ENCODE results near the gene MIOX. TPM values are rescaled to one million over a fixed set of nuclear protein-coding genes. Genes with fewer than 3 reads are reported as not detected.

Gene MIOX
- total RNA-seq, 2 experiments from 2014 or later = 0.48 to 0.60 TPM

DNA sequence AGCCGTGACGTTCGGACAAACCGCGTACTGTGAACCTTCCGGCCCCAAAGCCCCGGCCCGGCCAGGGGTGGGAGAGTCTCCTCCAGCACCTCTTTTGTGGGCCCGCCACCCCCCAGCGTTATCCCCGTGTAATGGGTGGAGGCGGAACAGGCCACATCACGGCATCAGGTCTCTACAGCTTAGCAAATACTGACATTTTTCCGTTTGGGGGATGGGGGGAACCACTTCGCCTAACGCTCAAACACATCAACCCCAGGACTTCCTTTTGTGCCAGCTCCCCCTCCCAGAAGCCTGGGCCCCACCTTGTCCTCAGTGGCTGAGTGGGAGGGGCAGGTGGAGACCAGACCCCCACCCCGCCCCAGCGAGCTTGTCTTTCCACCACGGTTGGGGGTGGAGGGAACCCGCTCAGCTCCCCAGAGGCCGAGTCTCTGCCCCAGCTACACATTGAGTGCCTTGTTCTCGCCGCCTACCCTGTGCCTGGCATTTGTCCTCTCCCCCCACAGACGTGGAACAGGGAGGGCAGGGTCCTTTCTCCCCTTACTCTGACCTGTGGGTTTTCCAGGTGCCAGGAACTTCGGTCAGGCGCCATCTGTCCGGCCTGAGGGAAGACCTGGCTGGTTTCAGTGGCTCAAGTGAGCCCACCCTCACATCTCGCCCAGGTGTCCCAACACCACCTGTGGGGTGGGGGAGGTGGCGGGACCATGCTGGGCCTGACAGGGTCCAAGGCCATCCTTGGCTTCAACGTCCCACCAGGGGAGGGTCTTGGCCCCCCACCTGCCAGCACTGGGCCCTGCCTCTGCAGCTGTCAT, 41.4 kb upstream of the MIOX start:
- H3K4me3 Mint-ChIP-seq = no peak overlapping the region
- ChIA-PET POLR2A (interaction anchor here (0.6 to 1.6 kb wide), 4 partner anchors 8 to 102 kb away, joined by 3 to 6 read pairs (median 4); partner anchors contain the start of gene PPP6R2), CTCF (interaction anchor here (1.1 kb wide), 1 partner anchor 80 kb away, joined by 3 read pairs; the partner anchor contains the start of gene SCO2)
- no peaks in the 10 kb centered on the region for H3K27me3 Mint-ChIP-seq
- H3K27ac Mint-ChIP-seq = peak overlapping the region; percentile 59
- H3K4me1 Mint-ChIP-seq = peaks cover 18% of the 10 kb centered on the region
- peaks cover 41% of the 10 kb centered on the region for H3K36me3 Mint-ChIP-seq (ENCODE audit: low read depth)
- H3K9me3 Mint-ChIP-seq = no peaks in the 10 kb centered on the region
- no peak for DNase-seq

GRCh38 chr22:50445880-50446707, 40.6 kb upstream of the MIOX start:
- H3K9me3 Mint-ChIP-seq = no peaks in the 10 kb centered on the region
- POLR2A ChIA-PET = interaction anchor here (1.0 to 1.6 kb wide), 2 partner anchors 7 to 24 kb away, joined by 3 to 6 read pairs; no protein-coding TSS in a partner anchor
- H3K27ac Mint-ChIP-seq = peak overlapping the region; percentile 59
- CTCF ChIA-PET = interaction anchor here (1.1 kb wide), 1 partner anchor 80 kb away, joined by 3 read pairs; the partner anchor contains the start of gene SCO2
- DNase-seq = no peak
- H3K36me3 Mint-ChIP-seq (ENCODE audit: low read depth) = peaks cover 44% of the 10 kb centered on the region
- H3K27me3 Mint-ChIP-seq = no peaks in the 10 kb centered on the region
- H3K4me3 Mint-ChIP-seq = no peak overlapping the region
- peaks cover 18% of the 10 kb centered on the region for H3K4me1 Mint-ChIP-seq

DNA sequence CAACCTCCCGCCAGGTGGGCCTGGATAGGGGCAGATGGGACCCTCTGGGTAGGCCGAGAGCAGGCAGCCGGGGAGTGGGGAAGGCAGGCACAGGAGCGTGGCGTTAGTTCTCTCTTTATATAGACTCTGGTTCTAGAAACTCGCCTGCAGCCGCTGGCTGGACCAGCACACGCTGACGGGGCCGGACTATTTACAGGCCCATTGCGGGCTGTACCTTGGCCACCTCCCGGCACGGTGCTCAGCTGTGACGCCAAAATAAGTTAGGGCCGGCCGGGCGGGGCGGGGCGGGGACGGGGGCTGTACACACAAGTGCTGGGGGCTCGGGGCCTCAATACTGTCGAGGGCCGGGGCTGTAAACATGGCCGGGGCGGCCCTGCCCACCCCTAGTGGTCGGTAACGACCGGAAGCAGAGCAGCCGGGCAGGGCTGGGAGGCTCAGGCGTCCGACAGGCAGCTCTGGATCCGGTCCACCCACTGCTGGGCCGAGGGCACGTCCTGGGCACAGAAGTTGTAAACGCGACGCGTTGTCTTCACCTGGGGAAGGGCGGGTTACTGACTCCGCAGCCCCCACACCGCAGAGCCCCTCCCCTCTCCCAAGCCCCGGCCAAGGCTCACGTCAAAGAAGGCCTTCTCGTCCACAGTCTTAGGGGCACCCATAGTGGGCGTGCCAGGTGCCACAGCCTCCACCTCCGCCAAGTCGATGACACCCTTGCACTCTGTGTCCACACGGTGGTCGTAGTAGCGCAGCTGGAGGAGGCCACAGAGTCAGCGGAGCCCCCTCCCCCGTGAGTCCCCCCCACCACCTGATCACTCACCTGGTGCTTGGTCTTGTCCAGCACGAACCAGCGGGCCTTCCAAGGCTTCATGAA, 39.7 kb upstream of the MIOX start:
- ChIA-PET CTCF (no interaction called here), POLR2A (no interaction called here)
- no peaks in the 10 kb centered on the region for H3K27me3 Mint-ChIP-seq
- peaks cover 18% of the 10 kb centered on the region for H3K4me1 Mint-ChIP-seq
- DNase-seq = no peak
- H3K27ac Mint-ChIP-seq = no peak overlapping the region
- no peaks in the 10 kb centered on the region for H3K9me3 Mint-ChIP-seq
- H3K36me3 Mint-ChIP-seq (ENCODE audit: low read depth) = peaks cover 50% of the 10 kb centered on the region
- no peak overlapping the region for H3K4me3 Mint-ChIP-seq

DNA sequence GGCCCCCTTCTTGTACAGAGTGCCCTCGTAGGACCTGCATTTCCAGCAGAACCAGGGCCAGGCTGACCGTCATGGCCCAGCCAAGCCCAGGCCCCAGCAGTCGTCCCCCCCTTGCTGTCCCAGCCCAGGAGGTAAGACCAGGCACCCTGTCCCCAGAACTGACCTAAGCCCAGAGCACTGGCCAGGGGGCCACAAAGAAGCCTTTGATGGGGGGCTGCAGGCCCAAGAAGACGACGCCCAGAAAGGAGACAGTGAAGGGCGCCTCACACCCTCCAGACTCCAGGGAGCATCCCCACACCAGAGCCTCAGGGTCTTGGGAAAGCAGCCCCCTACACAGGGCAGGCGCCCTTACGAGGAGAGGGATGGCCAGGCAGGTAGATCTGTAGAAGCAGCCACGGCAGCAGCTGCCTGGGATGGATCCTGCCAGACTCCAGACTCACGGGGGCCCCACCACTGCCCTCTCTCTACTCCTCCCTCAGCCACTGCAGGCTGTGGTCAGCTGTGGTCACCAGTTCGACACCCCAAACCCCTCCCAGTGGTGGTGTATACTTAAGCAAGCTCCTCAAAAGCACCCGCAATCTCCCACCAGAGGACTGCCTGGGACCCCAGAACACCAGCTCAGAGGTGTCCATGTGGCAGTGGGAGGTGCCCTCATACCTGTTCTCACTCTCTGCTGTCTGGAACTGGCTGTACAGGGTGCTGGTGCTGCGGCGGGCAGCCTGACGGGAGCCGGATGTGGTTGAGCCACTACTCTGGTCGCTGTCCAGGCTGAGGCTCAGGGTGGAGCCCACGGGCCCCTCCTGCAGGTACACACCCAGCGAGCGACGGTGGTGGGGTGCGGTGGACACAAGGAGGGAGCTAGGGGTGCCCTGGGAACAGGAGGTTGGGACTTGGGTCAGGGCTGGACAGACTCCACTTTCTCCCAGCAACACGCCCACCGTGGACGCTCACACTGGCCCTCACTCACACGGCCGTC, 38.8 kb upstream of the MIOX start:
- Mint-ChIP-seq H3K36me3 (ENCODE audit: low read depth) (peaks cover 51% of the 10 kb centered on the region), H3K27me3 (no peaks in the 10 kb centered on the region), H3K9me3 (no peaks in the 10 kb centered on the region), H3K4me1 (peaks cover 20% of the 10 kb centered on the region), H3K4me3 (no peak overlapping the region), H3K27ac (no peak overlapping the region)
- CTCF ChIA-PET = no interaction called here
- DNase-seq = no peak
- POLR2A ChIA-PET = interaction anchor here (1.3 kb wide), 1 partner anchor 75 kb away, joined by 5 read pairs; no protein-coding TSS in a partner anchor

- Mint-ChIP-seq H3K4me3 (no peak overlapping the region), H3K9me3 (no peaks in the 10 kb centered on the region), H3K4me1 (peaks cover 13% of the 10 kb centered on the region), H3K27me3 (no peaks in the 10 kb centered on the region), H3K36me3 (ENCODE audit: low read depth) (peaks cover 64% of the 10 kb centered on the region), H3K27ac (peak overlapping the region; percentile 61)
- DNase-seq = no peak
- ChIA-PET POLR2A (interaction anchor here (0.8 to 2.9 kb wide), 3 partner anchors 7 to 76 kb away, joined by 3 to 9 read pairs (median 3); no protein-coding TSS in a partner anchor), CTCF (interaction anchor here (1.1 to 1.3 kb wide), 2 partner anchors 18 to 46 kb away, joined by 4 to 7 read pairs; no protein-coding TSS in a partner anchor)
These were observed 34.0 kb upstream of the MIOX start for GRCh38 chr22:50452649-50453048.

DNA sequence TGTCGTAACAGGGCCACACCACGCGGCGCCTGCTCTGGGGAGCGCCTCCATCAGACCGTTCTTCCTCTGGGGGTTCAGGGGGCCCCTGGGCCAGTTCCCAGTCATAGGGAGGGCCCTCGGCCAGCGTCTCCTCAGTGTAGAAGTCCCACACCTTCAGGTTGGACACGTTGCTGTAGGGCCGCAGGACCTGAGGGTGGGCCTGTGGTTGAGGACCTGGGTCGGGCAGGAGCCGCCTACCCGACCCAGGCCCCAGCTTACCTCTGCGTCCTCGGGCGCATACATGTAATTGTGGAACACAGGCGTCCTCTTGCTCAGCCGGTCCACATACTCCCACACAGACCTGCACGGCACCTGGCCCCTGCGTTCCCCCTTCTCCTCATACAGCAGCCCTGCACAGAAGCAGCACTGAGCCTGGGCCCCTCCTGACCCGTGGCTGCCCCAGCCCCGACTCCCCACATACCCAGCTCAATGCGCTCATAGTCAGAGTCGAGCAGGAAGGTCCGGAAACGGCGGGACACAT, 32.0 kb upstream of the MIOX start:
- POLR2A ChIA-PET = interaction anchor here (1.2 to 1.7 kb wide), 3 partner anchors 25 to 71 kb away, joined by 3 to 4 read pairs (median 3); partner anchors contain the start of gene SCO2
- Mint-ChIP-seq H3K9me3 (no peaks in the 10 kb centered on the region), H3K4me1 (peaks cover 8% of the 10 kb centered on the region), H3K27ac (no peak overlapping the region), H3K4me3 (no peak overlapping the region), H3K27me3 (no peaks in the 10 kb centered on the region), H3K36me3 (ENCODE audit: low read depth) (peaks cover 61% of the 10 kb centered on the region)
- CTCF ChIA-PET = no interaction called here
- no peak for DNase-seq

- peaks cover 59% of the 10 kb centered on the region for H3K36me3 Mint-ChIP-seq (ENCODE audit: low read depth)
- H3K27ac Mint-ChIP-seq = no peak overlapping the region
- ChIA-PET POLR2A (interaction anchor here (0.8 to 1.7 kb wide), 6 partner anchors 15 to 70 kb away, joined by 3 to 9 read pairs (median 3); partner anchors contain the start of genes LMF2, NCAPH2 and SCO2), CTCF (no interaction called here)
- no peak overlapping the region for H3K4me3 Mint-ChIP-seq
- H3K9me3 Mint-ChIP-seq = no peaks in the 10 kb centered on the region
- no peak for DNase-seq
- H3K27me3 Mint-ChIP-seq = no peaks in the 10 kb centered on the region
- H3K4me1 Mint-ChIP-seq = peaks cover 6% of the 10 kb centered on the region
These were observed 31.5 kb upstream of the MIOX start for GRCh38 chr22:50455201-50455600.

DNA sequence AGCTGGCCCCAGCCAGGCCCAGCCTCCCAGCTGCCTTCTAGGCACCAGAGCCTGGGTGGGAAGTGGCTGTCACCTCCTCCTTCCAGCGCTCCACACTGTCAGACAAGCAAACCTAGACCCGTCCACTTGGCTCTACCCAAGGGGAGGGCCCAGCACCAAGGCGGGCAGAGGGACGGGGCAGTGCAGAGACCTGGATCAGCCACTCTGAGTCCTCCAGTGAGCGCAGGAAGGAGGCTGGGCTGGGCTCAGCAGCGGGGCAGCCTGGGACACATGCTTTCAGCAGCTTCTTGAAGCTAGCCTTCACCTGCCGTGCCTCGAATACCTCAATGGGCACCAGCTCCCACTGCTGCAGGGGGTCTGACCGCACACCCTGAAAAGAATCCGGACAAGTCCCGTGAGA, 30.6 kb upstream of the MIOX start:
- Mint-ChIP-seq H3K9me3 (no peaks in the 10 kb centered on the region), H3K27me3 (no peaks in the 10 kb centered on the region), H3K4me1 (peaks cover 6% of the 10 kb centered on the region), H3K27ac (no peak overlapping the region), H3K4me3 (no peak overlapping the region), H3K36me3 (ENCODE audit: low read depth) (peaks cover 62% of the 10 kb centered on the region)
- no peak for DNase-seq
- ChIA-PET POLR2A (interaction anchor here (0.8 to 5.1 kb wide), 6 partner anchors 14 to 165 kb away, joined by 3 to 22 read pairs (median 4); partner anchors contain the start of genes LMF2, NCAPH2 and SCO2), CTCF (interaction anchor here (1.0 to 2.2 kb wide), 3 partner anchors 42 to 69 kb away, joined by 3 to 12 read pairs (median 5); partner anchors contain the start of gene SCO2)

- H3K4me3 Mint-ChIP-seq = no peak overlapping the region
- peaks cover 58% of the 10 kb centered on the region for H3K36me3 Mint-ChIP-seq (ENCODE audit: low read depth)
- DNase-seq = no peak
These were observed 30.0 kb upstream of the MIOX start for GRCh38 chr22:50456466-50457234.

GRCh38 chr22:50459016-50459415, 27.6 kb upstream of the MIOX start:
- Mint-ChIP-seq H3K9me3 (no peaks in the 10 kb centered on the region), H3K4me1 (no peaks in the 10 kb centered on the region), H3K27me3 (no peaks in the 10 kb centered on the region), H3K27ac (no peak overlapping the region), H3K4me3 (no peak overlapping the region), H3K36me3 (ENCODE audit: low read depth) (peaks cover 60% of the 10 kb centered on the region)
- DNase-seq = no peak
- POLR2A ChIA-PET = interaction anchor here (5.1 kb wide), 1 partner anchor 11 kb away, joined by 22 read pairs; no protein-coding TSS in a partner anchor
- CTCF ChIA-PET = interaction anchor here (1.0 kb wide), 1 partner anchor 11 kb away, joined by 3 read pairs; no protein-coding TSS in a partner anchor

More at GRCh38 chr22:50456466-50457234, 30.0 kb upstream of the MIOX start:
- peaks cover 6% of the 10 kb centered on the region for H3K4me1 Mint-ChIP-seq
- no peaks in the 10 kb centered on the region for H3K9me3 Mint-ChIP-seq
- CTCF ChIA-PET = interaction anchor here (1.0 to 2.2 kb wide), 3 partner anchors 41 to 68 kb away, joined by 3 to 12 read pairs (median 5); partner anchors contain the start of gene SCO2
- H3K27me3 Mint-ChIP-seq = no peaks in the 10 kb centered on the region
- POLR2A ChIA-PET = interaction anchor here (1.0 to 5.1 kb wide), 5 partner anchors 13 to 165 kb away, joined by 3 to 22 read pairs (median 4); partner anchors contain the start of genes LMF2, NCAPH2 and SCO2
- H3K27ac Mint-ChIP-seq = no peak overlapping the region
